NCI-H1694 treated with DMSO at 0.1 percent for 48 hours (cell line): ENCODE measurements around the gene KLK12.
"Not testable (repeated sequence)": the region's sequence is repeated elsewhere in the genome, so short reads cannot be mapped to it uniquely, and the experiment has no call there.

Source experiments
- DNase-seq: peaks from one replicate; lab custom pipeline; 2025; lab: John Stamatoyannopoulos, UW

Gene KLK12

DNA sequence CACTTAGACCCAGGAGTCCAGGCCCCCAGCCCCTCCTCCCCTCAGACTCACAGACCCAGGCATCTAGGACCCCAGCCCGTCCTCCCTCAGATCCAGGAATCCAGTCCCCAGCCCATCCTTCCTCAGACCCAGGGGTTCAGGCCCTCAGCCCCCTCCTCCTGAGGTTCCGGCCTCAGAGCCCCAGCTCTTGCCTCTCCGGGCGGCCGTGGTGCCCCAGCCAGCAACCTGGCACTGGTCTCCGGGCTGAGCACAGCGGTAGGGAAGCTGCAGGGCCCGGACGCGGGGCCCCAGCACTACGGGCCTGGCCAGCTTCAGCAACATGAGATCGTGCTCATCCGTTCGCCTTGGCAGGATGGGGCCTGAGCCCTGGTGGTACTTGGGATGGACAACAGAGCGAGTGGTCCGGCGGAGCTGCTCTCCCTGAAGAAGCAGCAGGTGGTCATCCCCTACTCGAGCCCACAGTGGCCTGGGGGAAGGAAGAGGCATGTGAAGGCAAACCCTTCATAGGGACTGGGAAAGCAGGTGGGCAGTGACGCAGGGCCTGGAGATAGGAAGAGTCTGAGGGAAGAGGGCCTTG lies 19.0 kb downstream of the KLK12 start:
- no peak for DNase-seq

DNA sequence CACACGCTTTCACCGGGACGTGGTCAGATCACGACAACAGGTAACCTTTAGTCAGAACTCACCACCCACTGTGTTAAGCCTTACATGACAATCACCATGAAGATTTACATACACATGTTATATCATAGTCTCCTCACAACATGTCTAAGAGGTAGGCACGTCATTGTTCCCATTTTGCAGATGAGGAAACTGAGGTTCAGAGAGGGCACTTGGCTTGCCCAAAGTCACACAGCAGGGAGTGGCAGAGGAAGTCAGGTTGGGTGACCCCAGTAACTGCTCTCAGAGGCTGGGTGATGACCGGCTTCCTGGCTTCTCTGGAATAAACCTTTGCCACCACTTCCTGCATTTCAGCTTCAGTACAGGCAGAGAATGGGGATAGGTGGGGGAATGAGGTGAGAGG lies 20.6 kb downstream of the KLK12 start:
- DNase-seq, result no peak

DNA sequence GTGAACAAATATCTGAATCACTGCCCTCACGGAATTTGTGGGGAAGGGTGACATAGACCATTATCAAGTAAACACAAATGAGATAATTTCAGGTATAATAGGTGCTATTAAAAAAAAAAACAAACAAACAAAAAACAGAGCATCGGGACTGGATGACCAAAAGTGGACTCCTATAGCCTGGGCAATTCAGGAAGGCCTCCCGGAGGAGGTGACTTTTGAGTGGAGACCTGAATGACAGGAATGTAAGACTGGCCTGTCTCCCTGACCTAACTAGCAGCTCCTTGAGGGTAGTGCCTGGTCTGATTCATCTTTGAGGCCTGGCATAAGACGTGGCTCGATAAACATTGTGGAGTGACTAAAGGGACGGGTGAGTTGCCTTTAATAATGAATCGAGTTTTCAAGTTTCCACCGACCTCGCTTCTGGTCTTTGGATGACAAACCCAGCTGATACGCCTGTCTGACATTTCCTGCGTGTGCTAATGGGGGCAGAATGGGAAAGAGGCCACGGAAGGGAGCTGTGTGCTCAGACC lies 22.1 kb downstream of the KLK12 start:
- DNase-seq, result no peak

DNA sequence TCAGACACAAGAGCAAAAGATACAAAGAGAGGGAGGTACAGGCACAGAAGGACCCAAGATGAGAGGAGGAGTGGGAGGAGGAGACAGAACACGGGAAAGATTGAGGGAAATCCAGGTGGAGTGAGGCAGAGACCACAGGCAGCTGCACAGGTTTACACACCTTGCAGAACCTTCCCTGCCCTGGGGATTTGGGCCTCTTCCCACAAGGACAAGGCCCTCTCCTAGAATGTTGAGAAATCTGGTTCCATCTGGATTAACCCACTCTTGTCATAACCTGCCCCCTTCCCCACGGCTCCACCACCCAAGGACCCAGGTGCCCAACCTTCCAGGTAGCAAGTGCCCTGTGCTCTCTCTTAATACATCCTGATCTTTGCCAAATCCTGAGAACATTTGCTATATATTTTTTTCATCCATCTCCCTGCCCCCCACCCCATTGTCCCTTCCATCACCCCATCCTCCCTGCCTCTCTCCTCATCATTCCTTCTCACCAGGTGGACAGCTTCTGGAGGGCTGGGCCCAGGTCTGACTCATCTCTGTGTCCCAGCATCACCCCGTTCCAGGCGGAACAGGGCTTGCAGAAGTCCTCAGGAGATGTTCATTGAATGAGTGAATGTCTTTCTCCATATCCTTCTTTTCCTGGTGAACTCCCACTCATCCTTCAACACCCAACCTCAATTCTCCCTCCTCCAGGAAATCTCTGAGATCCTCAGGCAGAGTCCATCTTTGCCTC lies 24.6 kb downstream of the KLK12 start:
- DNase-seq, result no peak

DNA sequence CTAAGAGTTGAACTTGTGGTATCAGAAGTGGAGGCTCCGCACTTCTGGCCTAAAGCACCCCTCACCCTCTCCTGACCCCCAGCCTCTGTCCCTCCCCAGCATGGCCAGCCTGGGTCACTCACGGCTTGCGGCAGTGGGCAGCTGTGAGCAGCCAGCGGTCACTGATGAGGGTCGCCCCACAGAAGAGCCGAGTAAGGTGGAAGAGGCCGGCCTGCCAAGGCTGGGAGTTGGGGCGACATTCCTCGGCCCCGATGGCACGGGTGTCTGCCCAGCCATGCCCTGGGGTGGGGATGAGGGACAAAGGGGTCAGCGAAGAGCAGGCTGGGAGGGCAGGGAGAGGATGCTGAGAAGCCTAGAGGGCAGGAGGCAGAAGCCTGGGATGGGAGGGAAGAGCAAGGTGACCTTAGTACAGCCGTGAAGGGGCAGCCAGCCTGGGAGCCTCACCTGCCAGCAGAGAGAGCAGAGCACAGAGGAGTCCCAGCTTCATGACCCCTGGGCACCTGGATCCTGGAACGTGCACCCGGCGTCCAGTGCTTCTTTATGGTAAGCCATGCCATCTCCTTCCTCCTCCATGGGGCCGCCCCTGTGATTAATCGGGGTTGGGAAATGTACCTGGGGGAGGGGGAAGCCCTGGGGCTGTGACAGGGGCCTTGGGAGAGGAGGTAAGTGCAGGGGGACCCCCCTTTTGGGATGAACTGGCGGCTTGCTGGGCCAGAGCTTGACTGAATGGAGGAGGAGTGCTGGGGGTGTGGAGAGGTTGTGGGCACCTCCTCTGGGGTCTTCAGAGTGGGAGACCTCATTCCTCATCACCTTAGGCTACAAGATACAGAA lies 25.5 kb downstream of the KLK12 start:
- no peak for DNase-seq

DNA sequence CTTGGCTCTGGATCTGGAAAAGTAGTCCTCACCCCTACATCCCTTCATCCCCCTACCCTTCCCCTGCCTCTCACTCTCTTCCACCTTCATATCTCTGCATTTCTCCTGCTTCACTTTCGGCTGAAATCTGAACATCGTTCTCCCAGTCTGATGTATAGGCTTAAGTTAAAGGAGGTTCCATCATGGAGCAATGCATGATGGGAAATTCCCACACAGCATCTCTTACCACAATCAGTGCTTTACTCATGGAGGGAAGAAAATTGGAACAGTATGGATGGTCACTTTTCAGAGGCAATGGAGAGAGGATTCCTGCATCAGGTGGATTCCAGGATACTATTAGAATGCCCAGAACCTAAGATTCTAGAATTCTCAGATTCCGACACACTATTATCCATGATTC lies 27.3 kb downstream of the KLK12 start:
- no peak for DNase-seq

DNA sequence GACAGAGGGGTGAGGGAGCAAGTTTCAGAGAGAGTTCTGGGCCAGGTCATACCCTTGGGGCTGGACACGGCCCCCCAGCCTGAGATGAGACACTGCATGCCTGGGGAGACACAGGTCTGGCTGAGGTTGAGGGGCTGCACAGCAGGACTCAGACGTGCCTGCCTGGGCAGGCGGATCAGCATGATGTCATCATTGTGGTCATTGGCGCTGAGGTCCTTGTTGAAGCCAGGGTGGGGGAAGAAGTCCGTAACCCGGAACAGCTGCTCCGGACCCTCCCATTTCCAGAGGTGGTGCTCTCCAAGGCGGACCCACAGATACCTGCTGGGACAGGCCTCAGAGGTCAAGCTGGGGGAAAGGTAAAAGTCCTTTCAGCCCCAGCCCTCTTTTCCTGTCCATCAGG lies 28.4 kb downstream of the KLK12 start:
- no peak for DNase-seq

DNA sequence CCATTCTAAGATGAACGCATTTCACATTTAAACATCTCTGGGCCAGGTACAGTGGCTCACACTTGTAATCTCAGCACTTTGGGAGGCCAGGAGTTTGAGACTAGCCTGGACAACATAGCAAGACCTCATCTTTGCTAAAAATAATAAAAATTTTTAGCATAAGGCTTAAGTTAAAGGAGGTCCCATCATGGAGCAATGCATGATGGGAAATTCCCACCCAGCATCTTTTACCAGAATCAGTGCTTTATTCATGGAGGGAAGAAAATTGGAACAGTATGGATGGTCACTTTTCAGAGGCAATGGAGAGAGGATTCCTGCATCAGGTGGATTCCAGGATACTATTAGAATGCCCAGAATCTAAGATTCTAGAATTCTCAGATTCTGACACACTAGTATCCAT lies 29.6 kb downstream of the KLK12 start:
- no peak for DNase-seq

DNA sequence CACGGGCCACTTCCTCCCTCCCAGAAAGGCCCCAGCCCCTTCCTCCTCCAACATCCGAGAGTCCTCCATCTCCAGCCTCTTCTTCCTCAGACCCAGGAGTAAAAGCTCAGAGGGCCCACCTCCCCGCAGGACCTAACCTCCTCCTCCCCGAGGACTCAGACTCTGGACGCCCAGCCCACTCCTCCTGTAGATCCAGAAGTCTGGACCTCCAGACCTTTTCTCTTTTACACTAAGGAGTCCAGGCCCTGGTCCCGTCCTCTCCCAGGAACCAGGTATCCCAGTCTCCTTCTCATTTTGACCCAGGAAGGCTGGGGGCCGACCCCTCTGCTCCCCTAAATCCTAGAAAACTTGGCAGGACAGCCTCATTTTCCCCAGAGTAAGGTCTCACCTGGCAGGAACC lies 31.5 kb downstream of the KLK12 start:
- no peak for DNase-seq

DNA sequence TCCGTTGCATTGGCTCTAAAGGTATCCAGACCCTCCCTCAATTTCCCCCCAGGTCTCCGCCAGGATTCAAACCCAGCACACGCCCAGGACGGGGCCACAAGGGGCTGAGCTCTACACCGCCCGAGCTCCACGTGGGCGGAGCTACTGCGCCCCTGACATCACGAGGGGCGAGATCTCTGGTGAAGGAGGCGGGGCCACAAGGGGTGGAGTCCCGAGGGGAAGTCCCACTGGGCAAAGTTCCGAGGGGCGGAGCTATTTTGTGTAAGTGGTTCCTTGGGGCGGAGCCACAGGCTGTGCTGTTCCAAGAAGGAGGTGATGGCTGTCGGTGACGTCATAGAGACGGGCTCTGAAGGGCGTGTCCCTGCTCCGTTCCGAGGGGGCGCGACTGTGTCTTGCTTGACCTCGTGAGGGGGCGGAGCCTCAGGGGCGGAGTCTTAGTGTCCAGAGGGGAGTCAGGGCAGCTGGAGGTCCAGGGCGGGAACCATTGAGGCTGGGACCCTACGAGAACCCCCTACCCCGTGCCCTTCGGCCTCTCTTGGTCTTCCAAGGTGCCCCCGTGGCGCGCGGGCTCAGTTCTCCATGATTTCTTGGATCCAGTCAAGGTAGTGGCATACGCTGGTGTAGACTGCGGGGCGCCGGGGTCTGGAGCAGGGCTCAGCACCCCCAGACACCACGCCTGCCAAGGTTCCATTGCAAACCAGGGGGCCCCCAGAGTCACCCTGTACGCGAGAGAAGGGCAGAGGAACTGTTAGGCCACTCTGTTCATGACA lies 32.1 kb downstream of the KLK12 start:
- DNase-seq, result no peak

DNA sequence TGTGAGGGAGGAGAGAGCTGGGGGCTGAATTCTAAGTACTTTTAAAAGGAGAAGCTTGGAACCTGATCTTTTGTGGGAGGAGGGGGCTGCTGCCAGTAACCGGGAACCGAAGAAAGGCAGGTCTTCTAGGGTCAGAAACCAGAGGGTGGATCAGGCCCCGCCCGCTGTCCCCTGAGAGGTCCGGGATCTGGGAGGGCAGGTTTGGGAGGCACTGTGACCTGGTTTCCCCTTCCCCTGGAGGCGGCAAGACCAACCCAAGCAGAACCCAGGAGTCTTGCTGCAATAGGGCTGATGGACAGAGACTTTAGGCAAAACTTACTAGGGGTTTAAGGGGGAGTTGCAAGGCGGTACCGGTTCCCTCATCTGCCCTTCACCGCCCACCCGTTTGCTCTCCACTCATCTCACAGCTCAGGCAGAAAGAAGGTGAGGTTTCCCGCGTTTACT lies 32.7 kb downstream of the KLK12 start:
- DNase-seq, result no peak

DNA sequence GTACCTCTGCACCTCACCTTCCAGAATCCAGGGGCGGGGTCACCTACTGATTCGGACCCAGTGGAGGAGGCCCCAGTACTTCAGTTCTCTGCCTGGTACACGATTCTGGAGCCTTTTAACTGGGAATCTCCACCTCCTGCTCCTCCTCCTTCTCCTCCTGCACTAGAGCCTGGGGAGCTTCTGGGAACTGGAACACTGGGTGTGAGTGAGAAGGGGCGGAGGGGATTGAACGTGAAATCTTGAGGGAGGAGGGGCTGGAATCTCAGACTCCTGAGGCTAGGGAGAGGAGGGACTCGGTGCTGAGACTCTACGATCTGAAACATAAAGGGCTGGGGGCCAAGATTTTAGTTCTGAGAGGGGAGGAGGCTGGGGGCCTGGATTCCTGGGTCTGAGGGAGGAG lies 33.3 kb downstream of the KLK12 start, which contains the start of gene KLK8:
Gene KLK8 (minus strand): TSS at position 90 of the 400 bp plus-strand sequence. CDS start 437 bp downstream, outside the sequence.
- DNase-seq, result no peak

DNA sequence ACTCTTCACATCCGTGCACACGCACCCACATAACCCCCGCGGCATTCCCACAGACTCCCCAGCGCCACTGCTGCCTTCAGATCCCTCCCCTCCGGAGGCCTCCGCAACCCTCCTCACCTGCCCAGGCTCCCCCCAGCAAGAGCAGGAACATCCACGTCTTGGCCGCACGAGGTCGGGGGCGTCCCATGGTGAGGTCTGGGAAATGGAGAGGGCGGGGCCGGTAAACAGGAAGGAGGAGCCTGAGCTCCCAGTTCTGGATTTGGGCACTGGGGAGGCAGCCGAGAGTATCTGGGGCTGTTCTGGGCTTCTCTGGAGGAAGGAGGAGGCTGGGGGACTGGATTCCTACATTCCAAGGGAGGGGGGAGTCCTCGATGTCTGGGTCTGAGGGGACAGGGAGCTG lies 33.8 kb downstream of the KLK12 start:
- no peak for DNase-seq

DNA sequence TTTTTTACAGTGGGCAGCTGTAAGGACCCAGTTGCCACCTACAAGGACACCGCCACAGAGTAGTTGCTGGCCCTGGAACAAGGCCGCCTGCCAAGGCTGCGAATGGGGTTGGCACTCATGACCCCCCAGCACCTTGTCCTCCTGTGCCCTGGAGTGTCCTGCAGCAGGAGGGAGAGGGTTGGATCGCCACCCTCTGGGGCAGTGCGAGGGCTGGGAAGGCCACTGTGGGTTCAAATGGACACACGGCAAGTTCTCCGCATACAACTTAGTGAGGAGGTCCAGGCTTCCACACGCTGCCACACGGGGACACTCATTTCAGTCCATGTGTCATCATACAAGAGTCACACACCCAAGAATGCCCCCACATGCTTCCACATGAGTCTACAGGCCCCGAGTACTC lies 34.4 kb downstream of the KLK12 start:
- no peak for DNase-seq

DNA sequence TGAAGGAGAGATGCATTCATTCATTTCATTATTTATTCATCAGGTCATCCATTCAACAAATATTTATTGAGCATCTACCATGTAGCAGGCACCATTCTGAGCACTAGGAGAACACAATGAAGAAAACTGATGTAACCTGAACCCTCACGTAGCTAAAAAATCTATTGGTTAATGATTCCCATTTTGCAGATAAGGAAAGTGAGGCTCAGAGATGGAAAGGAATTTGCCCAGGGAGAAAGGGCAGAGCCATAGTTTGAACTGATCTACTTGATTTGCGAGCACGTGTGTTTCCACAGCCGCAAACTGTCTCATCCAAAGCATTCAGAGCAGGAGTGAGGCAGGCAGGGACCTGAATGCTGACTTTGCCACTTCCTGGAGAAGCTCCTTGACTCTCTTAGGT lies 36.1 kb downstream of the KLK12 start:
- DNase-seq, result no peak

DNA sequence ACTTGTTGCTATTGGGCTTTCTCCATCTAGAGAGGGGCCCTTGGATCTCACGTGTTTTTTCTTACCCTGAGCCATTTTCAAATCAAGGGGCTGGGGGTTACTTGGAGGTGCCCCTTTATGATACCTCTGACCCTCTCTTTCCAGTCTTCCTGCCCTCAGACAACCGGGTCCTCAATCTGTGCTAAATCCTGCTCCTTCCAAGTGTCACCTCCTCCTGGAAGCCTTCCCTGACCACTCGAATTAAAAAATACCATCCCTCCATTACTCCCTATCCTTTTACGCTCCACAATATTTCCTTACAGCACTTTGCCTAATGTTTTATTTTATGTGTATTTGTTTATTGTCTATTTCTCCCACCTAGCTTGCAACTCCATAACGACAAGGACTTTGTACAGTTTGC lies 36.7 kb downstream of the KLK12 start:
- DNase-seq, result no peak

DNA sequence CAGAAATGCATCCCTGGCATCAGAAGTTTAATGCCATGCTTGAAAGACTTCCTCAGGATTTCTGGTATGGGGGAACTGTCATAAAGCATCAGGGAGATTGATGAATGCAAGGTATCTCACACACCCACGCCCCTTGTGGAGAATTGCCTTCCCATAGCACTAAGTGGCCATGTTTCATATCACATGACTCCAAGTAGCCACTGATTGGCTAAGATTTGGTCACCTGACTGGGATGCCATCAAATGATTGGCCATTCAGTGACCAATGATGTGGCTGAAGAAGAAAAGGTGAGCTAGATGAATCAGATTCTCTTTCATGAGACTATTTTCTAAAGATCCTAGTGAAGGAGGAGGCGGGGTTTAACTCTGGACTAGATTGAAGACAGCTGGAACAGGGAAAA lies 40.7 kb downstream of the KLK12 start:
- no peak for DNase-seq

DNA sequence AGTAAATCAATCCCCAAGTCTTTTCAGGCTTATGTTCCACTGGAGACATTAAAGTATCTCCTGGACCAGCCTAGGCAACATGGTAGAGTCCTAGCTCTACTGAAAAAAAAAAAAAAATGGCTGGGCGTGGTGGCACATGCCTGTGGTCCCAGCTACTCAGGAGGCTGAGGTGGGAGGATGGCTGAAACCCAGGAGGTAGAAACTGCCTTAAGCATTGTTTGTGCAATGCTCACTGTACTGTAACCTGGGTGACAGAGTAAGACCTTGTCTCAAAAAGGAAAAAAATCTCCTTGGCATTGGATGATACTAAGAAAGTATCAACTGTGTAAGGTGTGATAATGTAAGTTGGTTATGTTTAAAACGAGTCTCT lies 42.2 kb downstream of the KLK12 start:
- DNase-seq, result no peak

DNA sequence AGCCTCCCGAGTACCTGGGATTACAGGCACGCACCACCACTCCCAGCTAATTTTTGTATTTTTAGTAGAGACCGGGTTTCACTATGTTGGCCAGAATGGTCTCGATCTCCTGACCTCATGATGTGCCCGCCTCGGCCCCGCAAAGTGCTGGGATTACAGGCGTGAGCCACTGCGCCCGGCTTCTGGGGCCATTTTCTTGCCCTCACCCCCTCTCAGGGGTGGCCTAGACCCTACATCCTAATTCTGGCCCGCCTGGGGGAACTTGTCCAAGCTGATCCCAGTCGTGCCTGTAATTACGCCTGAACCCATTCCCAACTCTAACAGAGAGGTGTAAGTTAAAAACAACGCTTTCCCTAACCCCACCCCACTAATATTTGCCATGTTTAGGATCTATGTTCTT lies 50.4 kb downstream of the KLK12 start:
- not testable (repeated sequence) for DNase-seq

DNA sequence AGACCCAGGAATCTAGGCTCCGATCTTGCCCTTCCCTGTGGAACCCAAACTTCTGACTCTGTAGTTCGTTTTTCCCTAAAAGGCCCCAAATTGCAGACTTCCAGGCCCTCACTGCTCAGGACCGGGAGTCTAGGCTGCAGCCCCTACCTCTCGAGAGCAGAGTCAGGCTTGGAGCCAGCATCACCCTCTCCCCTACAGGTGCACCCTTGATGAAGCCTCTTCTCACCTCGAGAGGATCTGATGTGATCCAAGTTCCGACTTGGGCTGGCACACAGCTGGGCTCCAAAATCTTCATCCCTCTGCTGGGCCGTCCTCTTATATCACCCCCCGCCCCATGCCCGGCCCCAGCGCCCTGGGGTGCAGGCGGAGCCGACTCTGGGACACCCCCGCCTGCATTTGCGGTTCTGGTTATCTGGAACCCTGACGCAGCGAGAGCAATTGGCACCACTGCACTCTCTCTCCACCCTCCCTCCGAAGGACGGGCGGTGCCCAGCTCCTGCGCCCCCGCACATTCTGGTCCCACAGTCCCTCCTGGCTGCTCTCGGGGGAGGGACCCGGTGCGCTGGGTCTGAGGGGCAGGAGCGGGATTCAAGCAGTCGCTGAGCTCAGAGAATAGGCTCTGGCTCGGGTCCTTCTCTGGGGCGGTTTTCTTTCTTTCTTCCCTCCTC lies 51.0 kb downstream of the KLK12 start, which contains the start of gene KLK7:
Gene KLK7 (minus strand): TSS at position 293 of the 668 bp plus-strand sequence. CDS start 1,518 bp downstream, outside the sequence.
- no peak for DNase-seq

DNA sequence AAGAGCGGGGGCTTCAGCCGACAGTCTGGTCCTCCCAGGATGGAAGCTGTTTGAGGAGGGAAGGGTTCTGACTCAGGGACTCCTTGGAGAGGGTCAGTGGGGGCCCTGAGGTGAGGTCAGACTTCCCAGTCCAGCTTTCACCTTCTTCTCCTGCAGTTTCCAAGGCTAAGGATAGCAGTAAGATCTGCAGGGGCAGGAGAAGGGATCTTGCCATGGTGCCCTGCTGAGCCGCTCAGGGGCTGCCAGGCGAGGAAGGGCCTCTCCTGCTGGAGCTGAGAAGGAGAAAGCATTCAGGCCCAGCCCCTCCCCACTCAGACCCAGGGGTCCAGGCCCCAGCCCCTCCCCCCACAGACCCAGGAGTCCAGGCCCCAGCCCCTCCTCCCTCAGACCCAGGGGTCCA lies 52.6 kb downstream of the KLK12 start:
- DNase-seq, result no peak
